H1 (cell line): ENCODE results near the gene TMEM161A. TPM values are rescaled to one million over a fixed set of nuclear protein-coding genes. Genes with fewer than 3 reads are reported as not detected.

Experiments
- CTCF ChIA-PET: fragments of 300-600 bp; sonication (Branson Sonifier 250); formaldehyde crosslinking; loops from one replicate; lab custom pipeline; 2021; ENCODE audit not compliant: partially characterized antibody; lab: Charles Lee
- POLR2A ChIA-PET: fragments of 300-600 bp; sonication (Branson Sonifier 250); formaldehyde crosslinking; loops from one replicate; lab custom pipeline; 2021; ENCODE audit warnings: inconsistent platforms; ENCODE audit not compliant: partially characterized antibody; lab: Charles Lee
- DNase-seq, 2 experiments: peaks; one replicate each; pipeline versions ENCODE4 v3.0.0 to v3.0.0-alpha.2; 2010 to 2022; ENCODE audit warnings: low spot score in 2 of 2, low read depth in 1 of 2, mixed read lengths in 1 of 2
- FAIRE-seq: peaks from 2 replicates; lab custom pipeline; 2011; peaks lifted over from hg19 to GRCh38; lab: Jason Lieb, UNC
- H2AFZ ChIP-seq: 2 replicates; pipeline ENCODE4 v1.8.1; 2012; ENCODE audit warnings: low read length, inconsistent platforms
- H2AK5ac ChIP-seq: 2 replicates; pipeline ENCODE4 v1.6.1; 2013; ENCODE audit warnings: low read depth, low read length
- H2BK120ac ChIP-seq: replicated peaks from 2 replicates; pipeline ENCODE3; 2013; ENCODE audit warnings: low read depth, low read length, inconsistent platforms
- H2BK12ac ChIP-seq: 2 replicates; pipeline ENCODE4 v1.6.1; 2013; ENCODE audit warnings: low read depth, low read length
- H2BK15ac ChIP-seq: 2 replicates; pipeline ENCODE4 v1.6.1; 2013; ENCODE audit warnings: low read length
- H2BK20ac ChIP-seq: 2 replicates; pipeline ENCODE4 v1.6.1; 2013; ENCODE audit warnings: low read length
- H2BK5ac ChIP-seq: 2 replicates; pipeline ENCODE4 v1.6.1; 2013; ENCODE audit warnings: low read depth, low read length
- H3K14ac ChIP-seq: 2 replicates; pipeline ENCODE4 v1.6.1; 2013; ENCODE audit warnings: inconsistent platforms; ENCODE audit not compliant: insufficient read length
- H3K18ac ChIP-seq: 2 replicates; pipeline ENCODE4 v1.6.1; 2013; ENCODE audit warnings: low read length; ENCODE audit errors: extremely low read depth
- H3K23ac ChIP-seq: 2 replicates; pipeline ENCODE4 v1.6.1; 2013; ENCODE audit warnings: inconsistent platforms; ENCODE audit not compliant: insufficient read length
- H3K23me2 ChIP-seq: 2 replicates; pipeline ENCODE4 v1.6.1; 2013; ENCODE audit warnings: low read depth, low read length
- H3K27ac ChIP-seq: 2 replicates; pipeline ENCODE4 v1.6.1; 2011; ENCODE audit warnings: low read depth, low read length, inconsistent platforms
- H3K27me3 ChIP-seq, 4 experiments: replicated peaks in 1 of 4; 1 replicate in 1 of 4; 2 replicates in 3 of 4; pipeline versions ENCODE4 v1.6.1 to v1.8.1; 2011 to 2013; ENCODE audit warnings: low read length in 3 of 4, mild to moderate bottlenecking in 3 of 4, inconsistent platforms in 2 of 4, mixed read lengths in 2 of 4, moderate library complexity in 1 of 4; ENCODE audit not compliant: control insufficient read depth in 3 of 4, insufficient read depth in 3 of 4; ENCODE audit errors: extremely low read depth in 1 of 4
- H3K36me3 ChIP-seq, 4 experiments: 2 replicates each; pipeline versions ENCODE4 v1.6.1 to v1.8.1; 2011 to 2013; ENCODE audit warnings: mild to moderate bottlenecking in 4 of 4, low read length in 3 of 4, moderate library complexity in 2 of 4, control low read depth in 1 of 4, inconsistent platforms in 1 of 4; ENCODE audit not compliant: insufficient read depth in 4 of 4, control insufficient read depth in 2 of 4
- H3K4ac ChIP-seq: replicated peaks from 2 replicates; pipeline ENCODE3; 2013; ENCODE audit warnings: low read length, low read depth, mixed read lengths, inconsistent platforms; ENCODE audit not compliant: insufficient read length
- H3K4me1 ChIP-seq, 4 experiments: replicated peaks in 1 of 4; 1 replicate in 1 of 4; 2 replicates in 3 of 4; pipeline versions ENCODE4 v1.6.1 to v1.8.1; 2011 to 2013; ENCODE audit warnings: low read length in 3 of 4, inconsistent platforms in 2 of 4, mixed read lengths in 1 of 4; ENCODE audit not compliant: insufficient read depth in 4 of 4, control insufficient read depth in 3 of 4
- H3K4me2 ChIP-seq, 2 experiments: 2 replicates each; pipeline versions ENCODE4 v1.6.1 to v1.8.1; 2011 to 2013; ENCODE audit warnings: low read depth in 2 of 2, low read length in 2 of 2, control low read depth in 1 of 2, inconsistent platforms in 1 of 2, mild to moderate bottlenecking in 1 of 2; ENCODE audit not compliant: insufficient read depth in 1 of 2
- H3K4me3 ChIP-seq, 4 experiments: fragments of 200-600, 300-600 bp in 1 of 4; sonication (generic), shearing (Covaris generic), sonication (Bioruptor Twin) in 1 of 4; 2 replicates each; pipeline versions ENCODE4 v1.5.1 to v1.8.1; 2011 to 2016; ENCODE audit warnings: low read length in 4 of 4, low read depth in 3 of 4, control low read depth in 2 of 4, inconsistent platforms in 2 of 4, mild to moderate bottlenecking in 2 of 4, mixed read lengths in 1 of 4, moderate library complexity in 1 of 4; ENCODE audit not compliant: insufficient read depth in 2 of 4; ENCODE audit errors: extremely low read depth in 1 of 4
- H3K56ac ChIP-seq: replicated peaks from 2 replicates; pipeline ENCODE3; 2013; ENCODE audit warnings: low read depth, mild to moderate bottlenecking, mixed read lengths, low read length, inconsistent platforms; ENCODE audit not compliant: insufficient read length
- H3K79me1 ChIP-seq: 2 replicates; pipeline ENCODE4 v1.6.1; 2013; ENCODE audit warnings: low read depth, low read length, control low read depth
- H3K79me2 ChIP-seq, 2 experiments: 2 replicates each; pipeline versions ENCODE4 v1.6.1 to v1.8.1; 2012 to 2013; ENCODE audit warnings: low read length in 2 of 2, mild to moderate bottlenecking in 2 of 2, inconsistent platforms in 1 of 2; ENCODE audit not compliant: insufficient read depth in 2 of 2, control insufficient read depth in 1 of 2
- H3K9ac ChIP-seq, 4 experiments: replicated peaks in 1 of 4; 1 replicate in 1 of 4; 2 replicates in 3 of 4; pipeline versions ENCODE4 v1.6.1 to v1.8.1; 2011 to 2013; ENCODE audit warnings: low read depth in 3 of 4, low read length in 3 of 4, control low read depth in 2 of 4, mild to moderate bottlenecking in 2 of 4, moderate library complexity in 2 of 4, inconsistent platforms in 1 of 4; ENCODE audit errors: extremely low read depth in 1 of 4
- H3K9me3 ChIP-seq, 2 experiments: 2 replicates each; pipeline versions ENCODE4 v1.6.1 to v1.8.1; 2012 to 2013; ENCODE audit warnings: mild to moderate bottlenecking in 2 of 2, moderate library complexity in 2 of 2, control low read depth in 1 of 2, inconsistent platforms in 1 of 2, low read depth in 1 of 2, low read length in 1 of 2, mixed read lengths in 1 of 2; ENCODE audit not compliant: insufficient read depth in 2 of 2
- H4K20me1 ChIP-seq, 2 experiments: replicated peaks in 1 of 2; 2 replicates each; pipeline versions ENCODE3 to v1.8.1; 2011 to 2013; ENCODE audit warnings: inconsistent platforms in 2 of 2, low read length in 2 of 2, mild to moderate bottlenecking in 1 of 2; ENCODE audit not compliant: insufficient read depth in 2 of 2, control insufficient read depth in 1 of 2
- H4K5ac ChIP-seq: 2 replicates; pipeline ENCODE4 v1.6.1; 2013; ENCODE audit warnings: low read length, low read depth, mixed read lengths, inconsistent platforms; ENCODE audit not compliant: insufficient read length
- H4K8ac ChIP-seq: 2 replicates; pipeline ENCODE4 v1.8.0; 2013; ENCODE audit warnings: mild to moderate bottlenecking, moderate library complexity, low read length, inconsistent platforms; ENCODE audit not compliant: insufficient read depth; ENCODE audit errors: extremely low read depth
- H4K91ac ChIP-seq: replicated peaks from 2 replicates; pipeline ENCODE3; 2013; ENCODE audit warnings: low read length, mixed read lengths, inconsistent platforms; ENCODE audit not compliant: insufficient read length
- RBBP5 ChIP-seq: IDR thresholded peaks from 2 replicates; pipeline ENCODE4 v1.7.1; 2012; ENCODE audit warnings: low read depth, mild to moderate bottlenecking, inconsistent platforms, low read length, moderate library complexity, borderline replicate concordance
- RFX5 ChIP-seq: IDR thresholded peaks from 2 replicates; pipeline ENCODE4 v1.6.1; 2011; ENCODE audit warnings: low read depth, low read length, improper control_type of control experiment, borderline replicate concordance
- SP2 ChIP-seq: IDR thresholded peaks from 2 replicates; pipeline ENCODE4 v1.6.1; 2012; ENCODE audit warnings: mild to moderate bottlenecking, low read length, inconsistent platforms
- TEAD4 ChIP-seq: IDR thresholded peaks from 2 replicates; pipeline ENCODE4 v1.6.1; 2012; ENCODE audit warnings: low read depth, low read length, inconsistent platforms, mixed read lengths
- YY1 ChIP-seq: IDR thresholded peaks from 2 replicates; pipeline ENCODE4 v1.6.1; 2011; ENCODE audit warnings: low read depth, mild to moderate bottlenecking, low read length
- WGBS, 2 experiments: shearing (Covaris generic) in 1 of 2; methylation state at CpG; one replicate each; pipeline versions ENCODE4 v1.1.6 to v1.1.7; 2013 to 2015; ENCODE audit warnings: low lambda C conversion rate in 2 of 2, mixed read lengths in 2 of 2, inconsistent platforms in 1 of 2, low coverage in 1 of 2, missing lambda C conversion rate in 1 of 2; ENCODE audit not compliant: insufficient replicate concordance in 2 of 2, insufficient coverage in 1 of 2, insufficient read length in 1 of 2; ENCODE audit errors: extremely low coverage in 1 of 2, missing lambda C conversion rate in 1 of 2; 5-methylcytosine and 5-hydroxymethylcytosine counted together
- polyA plus RNA-seq, 7 experiments: library from polyadenylated mRNA; depleted of rRNA in 3 of 7; stranded (reverse) in 5 of 7; unstranded in 2 of 7; fragments of >200 nt in 5 of 7; fragments of 200-250 nt in 2 of 7; gene quantifications; 1 replicate in 5 of 7; 2 replicates in 1 of 7; 4 replicates in 1 of 7; pipeline versions ENCODE4 v1.2.1 to v1.2.3, GENCODE V29; 2011 to 2013; ENCODE audit warnings: missing spikeins in 2 of 7, mixed read lengths in 2 of 7
- total RNA-seq: library from RNA; stranded (reverse); fragmentation: NEBNext Ultra II Directional; extraction: Animal tissue kit (Norgen Biotek cat#: 25700); gene quantifications from 2 replicates; pipeline ENCODE4 v1.2.1, GENCODE V29; 2021

TMEM161A gene
- total and polyA plus RNA-seq, 2 of the 8 experiments (the other 6 are each of a cell fraction or from before 2014, with no cell fraction given) = 47.8 to 103 TPM

DNA sequence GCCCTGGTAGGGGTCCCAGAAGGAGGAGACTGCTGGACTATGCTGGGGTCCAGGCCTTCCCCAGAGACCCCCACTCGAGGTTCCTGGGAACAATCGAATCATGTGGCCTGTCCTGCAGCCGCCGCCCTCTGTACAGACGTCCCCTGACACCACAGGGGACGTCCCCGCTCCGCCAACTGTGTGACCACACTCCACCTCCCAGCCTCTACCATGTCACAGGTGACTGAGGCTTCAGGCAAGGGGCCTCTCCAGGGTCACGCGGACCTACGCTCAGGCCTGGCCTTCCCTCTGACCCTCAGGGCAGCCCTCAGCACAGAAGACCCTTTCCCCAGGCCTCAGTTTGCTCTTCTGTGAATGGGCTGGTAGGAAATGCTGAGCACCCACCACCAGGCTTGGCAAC, 13.1 kb upstream of the TMEM161A start:
- Histone ChIP-seq H3K79me2 (no peaks in the 10 kb centered on the region), H4K20me1 (no peaks in the 10 kb centered on the region), H3K4me1 (no peaks in the 10 kb centered on the region; a peak in 3 of 7 replicates), H3K79me1 (no peaks in the 10 kb centered on the region), H3K27ac (no peak overlapping the region), H3K18ac (no peak overlapping the region), H2BK5ac (no peak overlapping the region), H4K5ac (no peak overlapping the region), H3K4ac (no peak overlapping the region), H2BK15ac (no peak overlapping the region), H2BK120ac (no peak overlapping the region), H2AK5ac (no peak overlapping the region), H3K23me2 (no peaks in the 10 kb centered on the region), H3K27me3 (no peaks in the 10 kb centered on the region; a peak in 1 of 7 replicates), H3K56ac (no peak overlapping the region), H3K36me3 (peaks cover 0 to under 1% (median 0%) of the 10 kb centered on the region in 4 experiments; a peak in 1 of 8 replicates), H3K23ac (no peak overlapping the region), H2BK12ac (no peak overlapping the region), H3K4me2 (no peak overlapping the region), H3K4me3 (no peak overlapping the region), H3K9me3 (no peaks in the 10 kb centered on the region), H2AFZ (no peak overlapping the region), H3K14ac (no peak overlapping the region), H4K91ac (no peak overlapping the region), H3K9ac (no peak overlapping the region), H4K8ac (no peak overlapping the region; the same call in 1 of the 2 replicates), H2BK20ac (no peak overlapping the region)
- no peak for DNase-seq
- no peak for TF ChIP-seq TEAD4
- TF ChIP-seq YY1 = no peak
- no peak for TF ChIP-seq SP2
- TF ChIP-seq RFX5 = no peak
- TF ChIP-seq RBBP5 = no peak
- POLR2A ChIA-PET = interaction anchor here (1.1 kb wide), 1 partner anchor 9 kb away, joined by 5 read pairs; no protein-coding TSS in a partner anchor
- 85% methylated on average over 9 of the region's 11 CpGs; no CpG with 5 or more reads in 1 of the 2 experiments for WGBS, 2 experiments
- FAIRE-seq = no peak
- CTCF ChIA-PET = interaction anchor here (1.0 to 1.2 kb wide), 3 partner anchors 9 to 23 kb away, joined by 3 read pairs; no protein-coding TSS in a partner anchor
